ENCODE results near the gene TAPT1. TPM values are rescaled to one million over a fixed set of nuclear protein-coding genes. Genes with fewer than 3 reads are reported as not detected.

TAPT1 gene
- total and polyA plus RNA-seq, 4 donors = 7.0 to 56.8 (median 35.7) TPM

GRCh38 chr4:16187455-16187854 lies 38.8 kb downstream of the TAPT1 start:
- ATAC-seq (ENCODE audit: low FRiP score) (no peak), DNase-seq (no peak)
- no peaks in the 10 kb centered on the region for H3K27me3 ChIP-seq (ENCODE audit: control insufficient read depth in 1 of 2, insufficient read depth in 2 of 2, low read length in 1 of 2)
- intact Hi-C loops (cut with DNase I) = no loop called here
- no peaks in the 10 kb centered on the region for H3K4me1 ChIP-seq (ENCODE audit: control insufficient read depth in 1 of 2, insufficient read depth in 2 of 2, low read length in 2 of 2)
- no peaks in the 10 kb centered on the region for H3K9me3 ChIP-seq (ENCODE audit: control insufficient read depth, low read length)
- no peak overlapping the region for H3K27ac ChIP-seq (ENCODE audit: low read depth in 1 of 2, low read length in 2 of 2)
- peaks cover 0 to 1% of the 10 kb centered on the region in 2 donors for H3K36me3 ChIP-seq (ENCODE audit: control insufficient read depth in 1 of 2, insufficient read depth in 2 of 2, low read length in 1 of 2)
- no peak overlapping the region for H3K4me3 ChIP-seq (ENCODE audit: low read length in 2 of 2)

GRCh38 chr4:16186986-16187385 lies 39.3 kb downstream of the TAPT1 start:
- H3K36me3 ChIP-seq (ENCODE audit: control insufficient read depth in 1 of 2, insufficient read depth in 2 of 2, low read length in 1 of 2) = peaks cover 0 to 1% of the 10 kb centered on the region in 2 donors
- H3K9me3 ChIP-seq (ENCODE audit: control insufficient read depth, low read length) = no peaks in the 10 kb centered on the region
- H3K27me3 ChIP-seq (ENCODE audit: control insufficient read depth in 1 of 2, insufficient read depth in 2 of 2, low read length in 1 of 2) = no peaks in the 10 kb centered on the region
- intact Hi-C loops (cut with DNase I) = no loop called here
- no peak overlapping the region for H3K27ac ChIP-seq (ENCODE audit: low read depth in 1 of 2, low read length in 2 of 2)
- ATAC-seq (ENCODE audit: low FRiP score) (no peak), DNase-seq (no peak)
- H3K4me1 ChIP-seq (ENCODE audit: control insufficient read depth in 1 of 2, insufficient read depth in 2 of 2, low read length in 2 of 2) = no peaks in the 10 kb centered on the region
- H3K4me3 ChIP-seq (ENCODE audit: low read length in 2 of 2) = no peak overlapping the region
- 95 to 96% methylated on average over 1 of the region's 1 CpG for WGBS, 2 donors

DNA sequence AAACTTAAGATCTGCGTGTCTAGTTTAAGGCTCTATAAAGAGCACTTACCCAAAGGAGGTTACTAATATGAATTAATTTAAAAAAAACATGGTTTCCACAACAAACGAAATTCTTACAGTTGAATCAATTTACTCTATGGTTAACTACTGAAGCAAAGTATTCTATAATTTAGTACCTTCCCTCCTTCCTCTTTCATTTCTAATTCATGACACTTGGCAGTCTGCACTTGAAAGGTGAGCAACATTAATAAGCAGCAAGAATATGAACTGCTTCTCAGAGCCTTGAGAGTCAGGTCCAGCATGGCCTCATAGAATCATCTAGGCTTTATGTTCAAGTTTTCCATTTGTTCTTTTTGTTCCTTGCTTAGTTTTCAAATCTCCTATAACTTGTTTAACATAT lies 42.7 kb downstream of the TAPT1 start:
- DNase-seq (no peak), ATAC-seq (ENCODE audit: low FRiP score) (no peak)
- Histone ChIP-seq H3K27me3 (ENCODE audit: control insufficient read depth in 1 of 2, insufficient read depth in 2 of 2, low read length in 1 of 2) (no peaks in the 10 kb centered on the region), H3K27ac (ENCODE audit: low read depth in 1 of 2, low read length in 2 of 2) (no peak overlapping the region), H3K4me3 (ENCODE audit: low read length in 2 of 2) (no peak overlapping the region), H3K4me1 (ENCODE audit: control insufficient read depth in 1 of 2, insufficient read depth in 2 of 2, low read length in 2 of 2) (peaks cover 0 to 1% of the 10 kb centered on the region in 2 donors), H3K9me3 (ENCODE audit: control insufficient read depth, low read length) (no peaks in the 10 kb centered on the region), H3K36me3 (ENCODE audit: control insufficient read depth in 1 of 2, insufficient read depth in 2 of 2, low read length in 1 of 2) (peaks cover 0 to 5% of the 10 kb centered on the region in 2 donors)
- intact Hi-C loops (cut with DNase I) = no loop called here
- WGBS, 2 donors = 86 to 87% methylated on average over 2 of the region's 2 CpGs

- intact Hi-C loops (cut with DNase I) = no loop called here
- 91 to 97% methylated on average over 6 of the region's 6 CpGs for WGBS, 2 donors
Measured at GRCh38 chr4:16176621-16177020, 49.6 kb downstream of the TAPT1 start.

GRCh38 chr4:16171831-16172230 lies 54.4 kb downstream of the TAPT1 start:
- Histone ChIP-seq H3K4me1 (ENCODE audit: control insufficient read depth in 1 of 2, insufficient read depth in 2 of 2, low read length in 2 of 2) (no peaks in the 10 kb centered on the region), H3K27ac (ENCODE audit: low read depth in 1 of 2, low read length in 2 of 2) (no peak overlapping the region), H3K4me3 (ENCODE audit: low read length in 2 of 2) (no peak overlapping the region), H3K36me3 (ENCODE audit: control insufficient read depth in 1 of 2, insufficient read depth in 2 of 2, low read length in 1 of 2) (peaks cover 3 to 6% of the 10 kb centered on the region in 2 donors), H3K27me3 (ENCODE audit: control insufficient read depth in 1 of 2, insufficient read depth in 2 of 2, low read length in 1 of 2) (no peaks in the 10 kb centered on the region), H3K9me3 (ENCODE audit: control insufficient read depth, low read length) (no peaks in the 10 kb centered on the region)
- intact Hi-C loops (cut with DNase I) = no loop called here
- WGBS, 2 donors = 69 to 70% methylated on average over 7 of the region's 7 CpGs
- ATAC-seq (ENCODE audit: low FRiP score) (no peak), DNase-seq (no peak)

More at GRCh38 chr4:16176621-16177020, 49.6 kb downstream of the TAPT1 start:
- Histone ChIP-seq H3K4me1 (ENCODE audit: control insufficient read depth in 1 of 2, insufficient read depth in 2 of 2, low read length in 2 of 2) (peaks cover 0 to 1% of the 10 kb centered on the region in 2 donors), H3K4me3 (ENCODE audit: low read length in 2 of 2) (no peak overlapping the region), H3K27ac (ENCODE audit: low read depth in 1 of 2, low read length in 2 of 2) (no peak overlapping the region), H3K36me3 (ENCODE audit: control insufficient read depth in 1 of 2, insufficient read depth in 2 of 2, low read length in 1 of 2) (peaks cover 3 to 5% of the 10 kb centered on the region in 2 donors), H3K9me3 (ENCODE audit: control insufficient read depth, low read length) (no peaks in the 10 kb centered on the region), H3K27me3 (ENCODE audit: control insufficient read depth in 1 of 2, insufficient read depth in 2 of 2, low read length in 1 of 2) (no peaks in the 10 kb centered on the region)
- ATAC-seq (ENCODE audit: low FRiP score) = no peak
- no peak for DNase-seq

DNA sequence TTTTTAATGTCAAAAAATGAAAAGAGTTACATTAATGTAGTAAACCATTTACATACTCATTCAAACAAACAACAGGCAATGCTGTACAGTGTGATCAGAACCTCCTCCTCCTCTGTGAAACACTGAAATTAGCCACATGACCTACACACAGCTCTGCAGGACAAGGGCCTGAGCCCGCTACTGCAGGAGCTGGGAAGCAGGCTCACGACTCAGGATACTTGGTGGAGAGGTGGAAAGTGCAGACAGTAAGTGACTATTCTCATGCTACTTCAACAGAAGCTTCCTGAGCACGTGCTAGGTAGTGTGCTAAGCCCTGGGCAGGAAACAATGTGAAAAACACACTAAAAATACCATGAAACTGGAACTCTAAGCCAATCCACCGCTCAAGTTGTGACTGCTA lies 56.8 kb downstream of the TAPT1 start:
- 81 to 82% methylated on average over 4 of the region's 4 CpGs for WGBS, 2 donors
- intact Hi-C loops (cut with DNase I) = no loop called here
- Histone ChIP-seq H3K9me3 (ENCODE audit: control insufficient read depth, low read length) (no peaks in the 10 kb centered on the region), H3K27ac (ENCODE audit: low read depth in 1 of 2, low read length in 2 of 2) (no peak overlapping the region), H3K4me3 (ENCODE audit: low read length in 2 of 2) (no peak overlapping the region), H3K4me1 (ENCODE audit: control insufficient read depth in 1 of 2, insufficient read depth in 2 of 2, low read length in 2 of 2) (no peaks in the 10 kb centered on the region), H3K27me3 (ENCODE audit: control insufficient read depth in 1 of 2, insufficient read depth in 2 of 2, low read length in 1 of 2) (no peaks in the 10 kb centered on the region), H3K36me3 (ENCODE audit: control insufficient read depth in 1 of 2, insufficient read depth in 2 of 2, low read length in 1 of 2) (peaks cover 3 to 9% of the 10 kb centered on the region in 2 donors)
- ATAC-seq (ENCODE audit: low FRiP score) = no peak
- no peak for DNase-seq

- peaks cover 7 to 11% of the 10 kb centered on the region in 2 donors for H3K36me3 ChIP-seq (ENCODE audit: control insufficient read depth in 1 of 2, insufficient read depth in 2 of 2, low read length in 1 of 2)
- 41 to 48% methylated on average over 3 of the region's 3 CpGs for WGBS, 2 donors
Measured at GRCh38 chr4:16168710-16169388, 57.4 kb downstream of the TAPT1 start.

DNA sequence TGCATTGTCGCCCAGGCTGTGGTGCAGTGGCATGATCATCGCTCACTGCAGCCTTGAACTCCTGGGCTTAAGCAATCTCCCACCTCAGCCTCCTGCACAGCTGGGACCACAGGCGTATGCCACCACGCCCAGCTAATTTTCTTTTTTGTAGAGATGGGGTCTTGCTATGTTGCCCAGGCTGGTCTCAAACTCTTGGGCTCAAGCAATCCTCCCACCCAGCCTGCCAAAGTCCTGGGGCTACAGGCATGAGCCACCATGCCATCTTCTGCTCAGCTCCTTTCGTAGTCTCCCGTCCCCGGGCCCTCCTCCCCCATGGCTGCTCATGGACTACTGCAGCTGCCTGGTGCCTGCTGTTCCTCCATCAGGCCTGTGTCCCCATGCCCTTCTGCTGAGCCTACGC lies 58.1 kb downstream of the TAPT1 start:
- Histone ChIP-seq H3K36me3 (ENCODE audit: control insufficient read depth in 1 of 2, insufficient read depth in 2 of 2, low read length in 1 of 2) (peaks cover 8 to 11% of the 10 kb centered on the region in 2 donors), H3K4me3 (ENCODE audit: low read length in 2 of 2) (no peak overlapping the region), H3K27me3 (ENCODE audit: control insufficient read depth in 1 of 2, insufficient read depth in 2 of 2, low read length in 1 of 2) (no peaks in the 10 kb centered on the region), H3K4me1 (ENCODE audit: control insufficient read depth in 1 of 2, insufficient read depth in 2 of 2, low read length in 2 of 2) (no peaks in the 10 kb centered on the region), H3K27ac (ENCODE audit: low read depth in 1 of 2, low read length in 2 of 2) (no peak overlapping the region), H3K9me3 (ENCODE audit: control insufficient read depth, low read length) (no peaks in the 10 kb centered on the region)
- intact Hi-C loops (cut with DNase I) = no loop called here
- 95 to 98% methylated on average over 8 of the region's 8 CpGs for WGBS, 2 donors
- DNase-seq = no peak
- ATAC-seq (ENCODE audit: low FRiP score) = no peak

More at GRCh38 chr4:16168710-16169388, 57.4 kb downstream of the TAPT1 start:
- intact Hi-C loops (cut with DNase I) = no loop called here
- ATAC-seq (ENCODE audit: low FRiP score) (no peak), DNase-seq (no peak)
- Histone ChIP-seq H3K4me3 (ENCODE audit: low read length in 2 of 2) (no peak overlapping the region), H3K27ac (ENCODE audit: low read depth in 1 of 2, low read length in 2 of 2) (no peak overlapping the region), H3K9me3 (ENCODE audit: control insufficient read depth, low read length) (no peaks in the 10 kb centered on the region), H3K27me3 (ENCODE audit: control insufficient read depth in 1 of 2, insufficient read depth in 2 of 2, low read length in 1 of 2) (no peaks in the 10 kb centered on the region), H3K4me1 (ENCODE audit: control insufficient read depth in 1 of 2, insufficient read depth in 2 of 2, low read length in 2 of 2) (no peaks in the 10 kb centered on the region)

- ATAC-seq (ENCODE audit: low FRiP score) (no peak), DNase-seq (no peak)
- H3K36me3 ChIP-seq (ENCODE audit: control insufficient read depth in 1 of 2, insufficient read depth in 2 of 2, low read length in 1 of 2) = peaks cover 5 to 11% of the 10 kb centered on the region in 2 donors
- no peak overlapping the region for H3K27ac ChIP-seq (ENCODE audit: low read depth in 1 of 2, low read length in 2 of 2)
- intact Hi-C loops (cut with DNase I) = no loop called here
- H3K4me1 ChIP-seq (ENCODE audit: control insufficient read depth in 1 of 2, insufficient read depth in 2 of 2, low read length in 2 of 2) = no peaks in the 10 kb centered on the region
- no peak overlapping the region for H3K4me3 ChIP-seq (ENCODE audit: low read length in 2 of 2)
- 96 to 98% methylated on average over 7 of the region's 7 CpGs for WGBS, 2 donors
- no peaks in the 10 kb centered on the region for H3K9me3 ChIP-seq (ENCODE audit: control insufficient read depth, low read length)
- H3K27me3 ChIP-seq (ENCODE audit: control insufficient read depth in 1 of 2, insufficient read depth in 2 of 2, low read length in 1 of 2) = no peaks in the 10 kb centered on the region
Measured at GRCh38 chr4:16165931-16166330, 60.3 kb downstream of the TAPT1 start.

All from aorta (tissue), 5 donors.